Keratinocyte (primary cell): ENCODE measurements around the gene ARMC9.

Experiments
- CTCF ChIP-seq, 3 experiments: IDR thresholded peaks in 1 of 3; conservative IDR thresholded peaks in 1 of 3; optimal IDR thresholded peaks in 1 of 3; 2 replicates in 2 of 3; 3 replicates in 1 of 3; pipeline versions ENCODE3 to v1.5.1; 2011; ENCODE audit warnings: low read length in 3 of 3, mild to moderate bottlenecking in 3 of 3, moderate library complexity in 2 of 3, control low read depth in 1 of 3, inconsistent platforms in 1 of 3; ENCODE audit not compliant: insufficient read depth in 2 of 3; ENCODE audit errors: extremely low read depth in 1 of 3
- EZH2 ChIP-seq: IDR thresholded peaks from one replicate; pipeline ENCODE4 v1.6.1; 2012; ENCODE audit warnings: inconsistent platforms, mild to moderate bottlenecking, low read length, moderate library complexity

- TF ChIP-seq CTCF (optimal IDR thresholded peaks at IDR 0.05 in 1 of 3, IDR thresholded peaks at IDR 0.05 in 1 of 3, conservative IDR thresholded peaks at IDR 0.05 in 1 of 3; ENCODE audit: extremely low read depth in 1 of 3, insufficient read depth in 2 of 3, low read length in 3 of 3) (no peak), EZH2 (no peak)
These were observed 215.0 kb downstream of the ARMC9 start for GRCh38 chr2:231413456-231413855.
